Endothelial cell (in vitro differentiated cells): ENCODE data around the gene AKAP13. TPM values are rescaled to one million over a fixed set of nuclear protein-coding genes. Genes with fewer than 3 reads are reported as not detected.

Source experiments
- DNase-seq: peaks from one replicate; pipeline ENCODE4 v3.0.0; 2021; ENCODE audit warnings: low spot score
- H3K27ac Mint-ChIP-seq: one replicate; pipeline ENCODE4 v1.8.0; 2021; ENCODE audit warnings: mixed read lengths, inconsistent platforms; ENCODE audit not compliant: unreplicated experiment
- H3K27me3 Mint-ChIP-seq: one replicate; pipeline ENCODE4 v1.8.0; 2021; ENCODE audit warnings: mild to moderate bottlenecking, moderate library complexity, mixed read lengths, inconsistent platforms; ENCODE audit not compliant: unreplicated experiment
- H3K36me3 Mint-ChIP-seq: one replicate; pipeline ENCODE4 v1.8.0; 2021; ENCODE audit warnings: mild to moderate bottlenecking, low read depth, mixed read lengths, inconsistent platforms; ENCODE audit not compliant: unreplicated experiment
- H3K4me1 Mint-ChIP-seq: one replicate; pipeline ENCODE4 v1.8.0; 2021; ENCODE audit warnings: mild to moderate bottlenecking, mixed read lengths, inconsistent platforms; ENCODE audit not compliant: unreplicated experiment
- H3K4me3 Mint-ChIP-seq: one replicate; pipeline ENCODE4 v1.8.0; 2021; ENCODE audit warnings: mild to moderate bottlenecking, mixed read lengths, inconsistent platforms; ENCODE audit not compliant: unreplicated experiment
- H3K9me3 Mint-ChIP-seq: one replicate; pipeline ENCODE4 v1.8.0; 2021; ENCODE audit warnings: mixed read lengths, inconsistent platforms; ENCODE audit not compliant: unreplicated experiment
- total RNA-seq: library from RNA; stranded (reverse); fragmentation: NEBNext Ultra II Directional; extraction: Animal tissue kit (Norgen Biotek cat#: 25700); gene quantifications from one replicate; pipeline ENCODE4 v1.2.1, GENCODE V29; 2021; ENCODE audit not compliant: unreplicated experiment
- TF ChIP-seq, protein P1 (sequence below): fragments of 200-600 bp; sonication (generic); IDR thresholded peaks from one replicate; pipeline ENCODE4 v1.5.0; 2021; ENCODE audit warnings: antibody characterized with exemption; ENCODE audit not compliant: unreplicated experiment

AKAP13 gene
- total RNA-seq, 1 donor from 2014 or later = 249 TPM

DNA sequence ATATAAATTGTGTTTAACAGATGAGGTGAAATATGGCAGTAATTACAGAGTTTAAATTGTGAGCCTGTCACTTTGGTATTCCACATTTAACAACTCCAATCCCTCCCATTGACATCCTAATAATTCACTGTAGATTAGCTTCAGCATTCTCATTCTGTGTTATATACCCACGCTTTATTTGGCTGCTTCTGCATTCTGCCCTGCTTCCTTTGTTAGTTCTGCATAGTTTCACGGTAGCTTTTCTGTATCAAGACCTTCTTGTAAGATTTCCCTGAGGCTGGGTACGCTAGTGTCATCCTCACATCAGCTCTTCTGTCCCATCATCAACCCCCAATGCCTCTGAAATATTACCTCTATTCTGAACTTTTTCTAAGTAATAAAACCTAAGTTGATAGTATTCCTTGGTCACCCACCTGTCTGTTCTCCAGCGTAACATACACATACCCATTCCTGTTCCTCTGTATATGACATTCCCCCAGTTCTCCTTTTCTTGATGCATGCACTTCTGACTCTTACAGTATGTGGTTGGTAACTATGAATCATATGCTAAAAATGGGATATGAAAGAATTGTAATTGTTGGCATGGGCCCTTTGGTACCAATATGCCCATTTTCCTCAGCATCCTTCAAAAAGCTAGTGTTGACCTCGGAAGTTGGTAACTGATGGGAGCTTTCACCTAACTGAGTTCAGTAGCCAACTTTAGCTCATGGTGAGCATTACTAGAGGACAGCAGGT is 243.1 kb downstream of the AKAP13 start:
- no peak overlapping the region for H3K4me3 Mint-ChIP-seq

DNA sequence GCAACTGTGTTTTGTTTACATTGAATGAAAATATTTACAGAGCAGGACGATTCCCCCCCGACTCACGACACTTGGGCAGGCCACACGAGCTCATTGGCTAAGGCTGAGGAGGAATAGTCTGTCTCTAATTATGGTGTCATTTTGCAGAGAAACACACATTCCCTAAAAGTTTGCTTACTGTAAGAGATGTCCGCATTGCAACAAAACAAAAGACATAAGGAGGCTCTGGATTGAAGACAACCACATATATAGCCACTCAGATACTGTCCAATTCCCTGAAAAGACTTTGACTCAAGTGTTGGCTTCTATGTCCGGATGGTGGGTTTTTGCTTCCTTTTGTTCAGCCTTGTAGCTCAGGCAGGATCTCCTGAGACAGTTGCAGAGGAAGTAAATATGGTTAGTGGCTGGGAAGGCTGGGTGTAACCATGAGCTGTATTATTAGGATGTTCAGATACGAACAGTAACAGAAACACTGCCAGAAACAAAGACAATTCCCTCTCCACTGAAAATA is 243.9 kb downstream of the AKAP13 start:
- Mint-ChIP-seq H3K36me3 (peaks cover 6% of the 10 kb centered on the region), H3K27ac (peak overlapping the region; percentile 53), H3K4me1 (peaks cover 42% of the 10 kb centered on the region), H3K9me3 (no peaks in the 10 kb centered on the region), H3K4me3 (no peak overlapping the region), H3K27me3 (no peaks in the 10 kb centered on the region)
- TF ChIP-seq, protein P1, sequence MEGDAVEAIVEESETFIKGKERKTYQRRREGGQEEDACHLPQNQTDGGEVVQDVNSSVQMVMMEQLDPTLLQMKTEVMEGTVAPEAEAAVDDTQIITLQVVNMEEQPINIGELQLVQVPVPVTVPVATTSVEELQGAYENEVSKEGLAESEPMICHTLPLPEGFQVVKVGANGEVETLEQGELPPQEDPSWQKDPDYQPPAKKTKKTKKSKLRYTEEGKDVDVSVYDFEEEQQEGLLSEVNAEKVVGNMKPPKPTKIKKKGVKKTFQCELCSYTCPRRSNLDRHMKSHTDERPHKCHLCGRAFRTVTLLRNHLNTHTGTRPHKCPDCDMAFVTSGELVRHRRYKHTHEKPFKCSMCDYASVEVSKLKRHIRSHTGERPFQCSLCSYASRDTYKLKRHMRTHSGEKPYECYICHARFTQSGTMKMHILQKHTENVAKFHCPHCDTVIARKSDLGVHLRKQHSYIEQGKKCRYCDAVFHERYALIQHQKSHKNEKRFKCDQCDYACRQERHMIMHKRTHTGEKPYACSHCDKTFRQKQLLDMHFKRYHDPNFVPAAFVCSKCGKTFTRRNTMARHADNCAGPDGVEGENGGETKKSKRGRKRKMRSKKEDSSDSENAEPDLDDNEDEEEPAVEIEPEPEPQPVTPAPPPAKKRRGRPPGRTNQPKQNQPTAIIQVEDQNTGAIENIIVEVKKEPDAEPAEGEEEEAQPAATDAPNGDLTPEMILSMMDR = no peak
- no peak for DNase-seq

More for the DNA sequence above, 243.1 kb downstream of the AKAP13 start:
- H3K27me3 Mint-ChIP-seq = no peaks in the 10 kb centered on the region
- TF ChIP-seq, protein P1 = no peak
- peaks cover 36% of the 10 kb centered on the region for H3K4me1 Mint-ChIP-seq
- H3K27ac Mint-ChIP-seq = no peak overlapping the region
- no peaks in the 10 kb centered on the region for H3K9me3 Mint-ChIP-seq
- H3K36me3 Mint-ChIP-seq = peaks cover 6% of the 10 kb centered on the region
- DNase-seq = no peak

DNA sequence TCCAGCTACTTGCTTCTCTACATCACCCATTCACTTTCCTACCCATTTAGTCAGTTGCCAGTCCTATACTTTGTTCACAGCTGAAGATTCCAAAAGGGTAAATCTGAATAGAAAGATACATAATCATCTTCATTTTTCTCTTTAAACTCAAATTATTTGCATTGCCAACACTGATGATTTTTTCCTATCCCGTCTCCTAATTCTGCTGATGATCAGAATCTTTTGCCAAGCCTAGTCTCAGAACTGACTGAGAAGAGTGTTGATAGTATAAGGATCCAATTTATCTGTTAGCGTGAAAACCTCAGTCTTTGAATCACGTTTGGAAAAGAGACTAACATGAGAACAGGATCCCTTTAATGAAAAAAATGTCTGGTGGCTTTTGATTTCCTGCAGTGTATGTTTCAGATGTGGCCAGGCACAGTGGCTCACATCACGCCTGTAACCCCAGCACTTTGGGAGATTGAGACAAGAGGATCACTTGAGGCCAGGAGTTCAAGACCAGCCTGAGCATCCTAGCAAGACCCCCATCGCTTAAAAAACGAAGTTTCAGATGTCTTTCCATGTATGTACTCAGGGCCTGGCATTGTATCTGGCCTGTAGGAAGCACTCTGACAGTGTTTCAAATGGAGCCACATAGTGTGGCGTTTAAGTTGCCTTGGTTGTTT is 244.9 kb downstream of the AKAP13 start:
- peak overlapping the region; percentile 70 for H3K27ac Mint-ChIP-seq
- H3K4me3 Mint-ChIP-seq = no peak overlapping the region
- no peaks in the 10 kb centered on the region for H3K27me3 Mint-ChIP-seq

DNA sequence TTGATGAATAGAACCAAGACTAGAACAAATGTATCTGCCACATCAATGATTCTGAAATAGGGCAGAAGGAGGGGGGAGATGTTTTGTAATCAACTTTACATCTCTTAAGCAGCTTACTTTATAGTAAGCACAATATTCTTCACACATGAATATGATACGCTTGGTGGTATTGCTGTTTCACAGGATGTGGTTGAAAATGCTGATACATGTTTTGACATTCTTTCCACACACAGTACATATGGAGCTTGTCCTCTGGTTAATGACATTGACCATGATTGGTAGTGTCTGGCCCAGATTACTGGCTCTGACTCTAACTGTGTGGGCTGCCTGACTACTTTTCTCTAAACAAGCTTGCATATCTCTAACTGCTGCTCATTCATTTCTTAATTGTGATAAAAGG is 245.5 kb downstream of the AKAP13 start:
- Mint-ChIP-seq H3K36me3 (peaks cover 11% of the 10 kb centered on the region), H3K27ac (peak overlapping the region; percentile 70), H3K27me3 (no peaks in the 10 kb centered on the region), H3K9me3 (peaks cover 4% of the 10 kb centered on the region), H3K4me1 (peaks cover 47% of the 10 kb centered on the region), H3K4me3 (no peak overlapping the region)
- TF ChIP-seq, protein P1 = no peak
- DNase-seq = no peak

More for the DNA sequence above, 244.9 kb downstream of the AKAP13 start:
- TF ChIP-seq, protein P1 = no peak
- H3K36me3 Mint-ChIP-seq = peaks cover 11% of the 10 kb centered on the region
- peaks cover 4% of the 10 kb centered on the region for H3K9me3 Mint-ChIP-seq
- peaks cover 47% of the 10 kb centered on the region for H3K4me1 Mint-ChIP-seq
- DNase-seq = no peak
